WI38 (cell line): ENCODE measurements around the gene NT5C1B.

ENCODE experiments used
- H3K4me3 ChIP-seq: 2 replicates; pipeline ENCODE4 v1.5.1; 2011; ENCODE audit warnings: low read depth, mild to moderate bottlenecking, control low read depth, low read length
- TF ChIP-seq, protein P1 (sequence below): IDR thresholded peaks from 2 replicates; pipeline ENCODE4 v1.5.1; 2012; ENCODE audit warnings: low read depth, mild to moderate bottlenecking, control low read depth, low read length

The NT5C1B gene

DNA sequence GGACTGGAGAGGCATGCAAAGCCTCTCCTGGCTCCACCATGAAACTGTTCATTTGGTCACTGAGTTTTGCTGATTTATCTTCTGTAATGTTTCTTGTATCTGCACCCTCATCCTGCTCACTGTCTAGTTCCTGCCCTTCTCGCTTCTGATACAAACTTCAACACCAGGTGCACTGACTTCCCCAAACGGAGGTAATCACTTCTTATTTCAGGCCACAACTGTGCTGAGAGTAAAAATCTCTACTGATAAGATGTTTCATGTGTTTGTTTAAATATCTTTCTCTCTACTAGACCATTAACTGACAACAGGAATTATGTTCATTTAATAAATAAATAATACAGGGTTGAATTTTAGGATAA is 10.9 kb upstream of the NT5C1B start:
- TF ChIP-seq, protein P1, sequence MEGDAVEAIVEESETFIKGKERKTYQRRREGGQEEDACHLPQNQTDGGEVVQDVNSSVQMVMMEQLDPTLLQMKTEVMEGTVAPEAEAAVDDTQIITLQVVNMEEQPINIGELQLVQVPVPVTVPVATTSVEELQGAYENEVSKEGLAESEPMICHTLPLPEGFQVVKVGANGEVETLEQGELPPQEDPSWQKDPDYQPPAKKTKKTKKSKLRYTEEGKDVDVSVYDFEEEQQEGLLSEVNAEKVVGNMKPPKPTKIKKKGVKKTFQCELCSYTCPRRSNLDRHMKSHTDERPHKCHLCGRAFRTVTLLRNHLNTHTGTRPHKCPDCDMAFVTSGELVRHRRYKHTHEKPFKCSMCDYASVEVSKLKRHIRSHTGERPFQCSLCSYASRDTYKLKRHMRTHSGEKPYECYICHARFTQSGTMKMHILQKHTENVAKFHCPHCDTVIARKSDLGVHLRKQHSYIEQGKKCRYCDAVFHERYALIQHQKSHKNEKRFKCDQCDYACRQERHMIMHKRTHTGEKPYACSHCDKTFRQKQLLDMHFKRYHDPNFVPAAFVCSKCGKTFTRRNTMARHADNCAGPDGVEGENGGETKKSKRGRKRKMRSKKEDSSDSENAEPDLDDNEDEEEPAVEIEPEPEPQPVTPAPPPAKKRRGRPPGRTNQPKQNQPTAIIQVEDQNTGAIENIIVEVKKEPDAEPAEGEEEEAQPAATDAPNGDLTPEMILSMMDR, result no peak
- no peak overlapping the region for H3K4me3 ChIP-seq

DNA sequence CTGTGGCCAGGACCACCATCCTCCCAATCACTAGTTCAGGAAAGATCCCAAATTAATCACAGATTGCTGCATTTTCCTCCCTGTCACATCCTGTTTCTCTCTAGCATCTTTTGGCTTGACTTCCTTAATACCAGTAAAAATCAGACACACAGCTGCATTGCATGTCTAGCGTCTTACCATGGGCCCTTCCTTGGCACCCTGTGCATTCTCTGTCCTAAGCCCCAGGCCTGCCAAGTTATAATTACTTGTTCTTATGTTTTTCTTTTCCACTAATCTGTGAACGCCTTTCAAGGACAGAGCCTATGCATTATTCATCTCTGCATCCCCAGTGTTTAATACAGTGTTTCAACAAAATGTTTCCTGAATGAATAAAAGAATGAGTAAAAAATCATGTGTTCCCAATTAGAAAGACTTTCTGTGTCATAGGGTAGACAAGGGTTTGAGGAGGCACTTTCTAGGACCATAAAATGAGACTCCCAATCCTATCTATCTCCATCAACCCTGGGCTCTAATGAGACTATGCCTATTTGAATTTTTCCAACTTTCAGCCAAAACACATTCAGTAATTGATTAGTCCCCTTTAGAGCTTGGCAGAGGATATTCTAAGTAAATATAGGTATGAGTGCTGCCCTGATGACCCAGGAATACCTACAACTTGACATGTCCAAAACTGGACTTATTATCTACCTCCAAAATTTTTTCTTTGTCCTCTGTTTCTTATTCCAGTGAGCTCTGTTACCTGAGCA is 10.3 kb upstream of the NT5C1B start:
- no peak overlapping the region for H3K4me3 ChIP-seq
- TF ChIP-seq, protein P1, result no peak

DNA sequence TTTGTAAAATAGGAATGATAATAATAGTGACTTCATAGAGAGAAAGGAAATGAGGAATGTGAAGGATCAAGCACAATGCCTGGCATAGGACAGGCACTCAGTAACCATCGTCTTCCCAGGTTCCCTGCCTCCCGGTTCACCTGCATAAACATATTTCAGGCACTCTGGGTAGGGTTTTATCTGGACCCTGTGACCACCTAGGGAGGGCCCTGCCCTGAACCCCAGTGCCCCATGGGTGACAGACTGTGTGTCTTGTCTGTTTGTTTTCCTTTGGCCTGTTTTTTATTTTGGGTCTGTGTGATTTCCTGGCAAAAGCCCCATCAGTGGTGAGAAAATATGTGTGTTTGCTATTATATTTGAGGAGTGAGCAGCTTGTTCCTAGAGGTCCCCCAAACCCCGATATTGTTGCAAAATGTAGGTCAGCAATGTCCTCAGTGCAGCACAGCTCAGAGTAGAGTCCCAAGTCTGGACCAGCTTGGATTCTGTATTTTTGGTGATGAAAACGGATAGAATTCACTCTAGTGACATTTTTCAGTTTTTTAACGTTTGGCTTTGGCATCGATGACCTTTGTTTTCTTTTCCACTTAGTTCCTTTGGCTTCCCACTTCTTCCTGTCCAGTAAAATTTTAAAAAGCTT is 9.6 kb upstream of the NT5C1B start:
- TF ChIP-seq, protein P1, result no peak
- no peak overlapping the region for H3K4me3 ChIP-seq

DNA sequence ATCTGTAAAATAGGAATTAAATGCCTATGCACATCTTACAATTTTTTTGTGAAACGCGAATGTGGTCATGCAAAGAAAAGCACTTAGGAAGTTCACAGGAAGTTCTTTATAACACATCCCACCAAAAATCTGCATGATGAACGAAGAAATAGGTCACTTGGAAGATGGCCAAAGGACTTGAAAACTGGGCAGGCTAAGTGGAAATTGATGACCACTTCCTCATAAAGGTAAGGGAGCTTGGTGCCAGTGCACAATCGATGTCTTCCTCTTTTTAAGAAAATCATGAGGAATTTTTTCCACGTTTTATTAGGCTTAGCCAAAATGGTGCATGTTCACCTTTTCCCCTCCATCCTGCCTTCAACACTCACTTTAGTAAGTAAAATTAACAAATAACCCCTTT is 8.2 kb upstream of the NT5C1B start:
- no peak overlapping the region for H3K4me3 ChIP-seq
- TF ChIP-seq, protein P1, result no peak

DNA sequence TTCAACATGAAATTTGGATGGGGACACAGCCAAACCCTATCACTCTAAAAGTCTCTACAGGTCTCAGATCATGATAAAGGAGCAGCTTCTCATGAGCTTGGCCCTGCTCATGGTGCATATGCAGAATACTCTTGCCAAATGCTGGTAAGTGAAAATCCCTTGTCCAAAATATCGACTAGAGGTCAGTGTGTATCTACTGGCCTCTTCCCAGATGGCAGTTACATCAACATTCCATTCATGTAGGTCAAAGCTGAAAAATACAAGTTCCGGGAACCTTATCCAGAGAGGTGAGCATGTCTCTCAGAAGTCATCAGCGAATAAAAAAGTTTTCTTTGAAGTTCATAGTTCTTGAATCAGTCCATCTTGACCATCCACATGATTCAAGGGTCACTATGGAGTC is 7.6 kb upstream of the NT5C1B start:
- H3K4me3 ChIP-seq, result no peak overlapping the region
- TF ChIP-seq, protein P1, result no peak

DNA sequence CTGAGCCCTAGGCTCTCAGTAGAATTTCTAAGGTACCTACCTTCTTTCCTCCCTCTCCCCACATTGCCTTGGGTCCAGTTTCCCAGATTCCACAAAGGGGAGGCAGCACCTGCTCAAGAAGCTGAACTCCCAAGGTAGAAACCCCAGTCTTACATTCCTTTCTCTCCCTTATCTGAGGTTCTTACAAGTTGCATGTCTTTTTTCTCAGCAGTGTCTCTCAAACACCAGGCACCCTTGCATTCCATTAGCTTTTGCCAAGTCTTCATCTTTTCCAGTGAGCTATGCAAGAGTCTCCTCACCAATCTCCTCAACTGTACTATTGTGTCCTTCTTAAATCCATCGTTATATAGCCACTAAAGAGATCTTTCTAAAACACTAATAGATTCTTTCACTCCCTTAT is 4.1 kb upstream of the NT5C1B start:
- TF ChIP-seq, protein P1, result no peak
- H3K4me3 ChIP-seq, result no peak overlapping the region

DNA sequence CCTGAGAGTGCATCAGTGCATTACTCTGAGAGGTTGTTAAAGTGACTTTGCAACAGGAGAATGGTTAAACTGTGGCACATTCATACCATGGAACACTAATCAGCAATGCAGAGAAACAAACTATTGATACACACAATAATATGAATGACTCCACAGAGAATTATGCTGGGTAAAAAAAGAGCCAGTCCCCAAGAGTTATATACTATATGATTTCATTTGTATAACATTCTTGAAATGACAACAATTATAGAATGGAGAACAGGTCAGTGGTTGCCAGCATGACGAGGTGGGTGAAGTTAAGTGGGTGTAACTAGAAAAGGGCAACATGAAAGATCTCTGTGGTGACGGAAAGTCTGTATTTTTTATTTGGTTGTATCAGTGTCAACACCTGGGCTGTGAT is 3.0 kb upstream of the NT5C1B start:
- no peak overlapping the region for H3K4me3 ChIP-seq
- TF ChIP-seq, protein P1, result no peak
